Loucy (cell line): ENCODE data around the gene HOXB9.
A peak's percentile ranks its signal among the peaks of the same experiment; 100 is the strongest.

Experiments used
- H2AFZ ChIP-seq: fragments of 200-600 bp; sonication (generic); 2 replicates; pipeline ENCODE4 v1.6.0; 2016; ENCODE audit warnings: antibody characterized with exemption, mild to moderate bottlenecking, low read length, moderate library complexity
- H3F3A ChIP-seq: fragments of 200-600 bp; 2 replicates; pipeline ENCODE4 v1.6.0; 2016; ENCODE audit warnings: antibody characterized with exemption, low read depth, mild to moderate bottlenecking
- H3K27me3 ChIP-seq: fragments of 200-600 bp; sonication (generic); 2 replicates; pipeline ENCODE4 v1.6.1; 2014; ENCODE audit warnings: low read length, mild to moderate bottlenecking; ENCODE audit not compliant: insufficient read depth, poor library complexity, severe bottlenecking
- H3K36me3 ChIP-seq: fragments of 200-600 bp; sonication (generic); 2 replicates; pipeline ENCODE4 v1.6.1; 2016; ENCODE audit warnings: low read length; ENCODE audit not compliant: insufficient read depth
- H3K4me1 ChIP-seq: fragments of 200-600 bp; sonication (generic); 2 replicates; pipeline ENCODE4 v1.5.1; 2014; ENCODE audit warnings: low read length, mild to moderate bottlenecking; ENCODE audit not compliant: insufficient read depth, poor library complexity, severe bottlenecking
- H3K4me2 ChIP-seq: fragments of 200-600 bp; sonication (generic); 2 replicates; pipeline ENCODE4 v1.6.0; 2014; ENCODE audit warnings: antibody characterized with exemption, low read length, low read depth, mild to moderate bottlenecking; ENCODE audit not compliant: poor library complexity, severe bottlenecking
- H3K4me3 ChIP-seq: fragments of 200-600 bp; sonication (generic); 2 replicates; pipeline ENCODE4 v1.5.1; 2014; ENCODE audit warnings: low read length, mild to moderate bottlenecking, mixed read lengths; ENCODE audit not compliant: poor library complexity, severe bottlenecking
- H3K79me2 ChIP-seq: fragments of 200-600 bp; sonication (generic); 2 replicates; pipeline ENCODE4 v1.6.1; 2014; ENCODE audit warnings: low read length; ENCODE audit not compliant: insufficient read depth
- H3K9ac ChIP-seq: fragments of 200-600 bp; sonication (generic); 2 replicates; pipeline ENCODE4 v1.6.0; 2014; ENCODE audit warnings: mild to moderate bottlenecking, low read depth, low read length, moderate library complexity; ENCODE audit not compliant: poor library complexity, severe bottlenecking
- H3K9me2 ChIP-seq: fragments of 200-600 bp; sonication (generic); replicated peaks from 2 replicates; pipeline ENCODE4 v1.6.1; 2016; ENCODE audit warnings: low read depth, low read length, mixed read lengths
- H3K9me3 ChIP-seq: fragments of 200-600 bp; sonication (generic); 2 replicates; pipeline ENCODE4 v1.6.1; 2014; ENCODE audit warnings: mild to moderate bottlenecking, antibody characterized with exemption, low read length, low read depth; ENCODE audit not compliant: insufficient read depth
- H4K20me1 ChIP-seq: fragments of 200-600 bp; sonication (generic); 2 replicates; pipeline ENCODE4 v1.6.0; 2014; ENCODE audit warnings: antibody characterized with exemption, low read length, mild to moderate bottlenecking; ENCODE audit not compliant: insufficient read depth, poor library complexity, severe bottlenecking
- CTCF ChIP-seq: fragments of 200-600 bp; sonication (generic); conservative IDR thresholded peaks from 2 replicates; pipeline ENCODE4 v1.5.1; 2014; ENCODE audit warnings: mild to moderate bottlenecking, antibody characterized with exemption, low read length
- EZH2phosphoT487 ChIP-seq: fragments of 200-600 bp; IDR thresholded peaks from 2 replicates; pipeline ENCODE4 v1.6.1; 2018; ENCODE audit warnings: antibody characterized with exemption, mild to moderate bottlenecking, moderate library complexity, borderline replicate concordance

HOXB9 gene

GRCh38 chr17:48647963-48648245 is 21.7 kb upstream of the HOXB9 start:
- peaks cover 25% of the 10 kb centered on the region for H3K27me3 ChIP-seq
- H2AFZ ChIP-seq, result peak overlapping the region; percentile 81; the same call in 1 of the 2 replicates
- H3K9me2 ChIP-seq, result no peaks in the 10 kb centered on the region
- peak overlapping the region; percentile 98 for H3K9ac ChIP-seq
- peaks cover 62% of the 10 kb centered on the region for H3K4me1 ChIP-seq
- H3K4me3 ChIP-seq, result peak overlapping the region; percentile 89
- peaks cover 30% of the 10 kb centered on the region for H4K20me1 ChIP-seq
- TF ChIP-seq EZH2phosphoT487 (no peak), CTCF (no peak)
- peak overlapping the region; percentile 95 for H3K4me2 ChIP-seq
- no peaks in the 10 kb centered on the region for H3K36me3 ChIP-seq
- peaks cover 99% of the 10 kb centered on the region for H3K79me2 ChIP-seq
- no peaks in the 10 kb centered on the region for H3K9me3 ChIP-seq
- no peaks in the 10 kb centered on the region for H3F3A ChIP-seq

- peak overlapping the region; percentile 81 for H2AFZ ChIP-seq
- H3K9ac ChIP-seq, result peak overlapping the region; percentile 98
- H3K27me3 ChIP-seq, result peaks cover 31% of the 10 kb centered on the region
- no peaks in the 10 kb centered on the region for H3K9me3 ChIP-seq
- peaks cover 61% of the 10 kb centered on the region for H3K4me1 ChIP-seq
- H3K4me3 ChIP-seq, result peak overlapping the region; percentile 89
- no peaks in the 10 kb centered on the region for H3F3A ChIP-seq
- H3K9me2 ChIP-seq, result no peaks in the 10 kb centered on the region
- TF ChIP-seq CTCF (no peak), EZH2phosphoT487 (no peak)
- peaks cover 33% of the 10 kb centered on the region for H4K20me1 ChIP-seq
- H3K36me3 ChIP-seq, result no peaks in the 10 kb centered on the region
- peaks cover 99% of the 10 kb centered on the region for H3K79me2 ChIP-seq
- peak overlapping the region; percentile 95 for H3K4me2 ChIP-seq
These were observed 21.2 kb upstream of the HOXB9 start for GRCh38 chr17:48647103-48647962.

- Histone ChIP-seq H3K27me3 (peaks cover 32% of the 10 kb centered on the region), H3K9ac (peak overlapping the region; percentile 98), H2AFZ (peak overlapping the region; percentile 81; the same call in 1 of the 2 replicates), H3K4me2 (peak overlapping the region; percentile 95), H3K79me2 (peaks cover 99% of the 10 kb centered on the region), H3K36me3 (no peaks in the 10 kb centered on the region), H3K4me3 (peak overlapping the region; percentile 89), H3K4me1 (peaks cover 60% of the 10 kb centered on the region), H4K20me1 (peaks cover 37% of the 10 kb centered on the region), H3K9me3 (no peaks in the 10 kb centered on the region), H3K9me2 (no peaks in the 10 kb centered on the region), H3F3A (no peaks in the 10 kb centered on the region)
- TF ChIP-seq EZH2phosphoT487 (no peak), CTCF (0 out of 2 replicates have a peak, but pooled peaks have one; percentile 10)
These were observed 20.3 kb upstream of the HOXB9 start for GRCh38 chr17:48646183-48647102.
